ENCODE results near the gene EXD3.
"Not testable (repeated sequence)": the region's sequence is repeated elsewhere in the genome, so short reads cannot be mapped to it uniquely, and the experiment has no call there.

Gene EXD3

GRCh38 chr9:137458194-137459151 lies 35.5 kb upstream of the EXD3 start:
- no peak for DNase-seq

- DNase-seq: no peak
Measured at GRCh38 chr9:137457406-137458193, 34.6 kb upstream of the EXD3 start.

- DNase-seq: no peak
Measured at GRCh38 chr9:137456864-137457405, 34.0 kb upstream of the EXD3 start.

GRCh38 chr9:137456061-137456863 lies 33.3 kb upstream of the EXD3 start:
- no peak for DNase-seq

GRCh38 chr9:137455359-137455991 lies 32.5 kb upstream of the EXD3 start:
- no peak for DNase-seq

GRCh38 chr9:137454597-137455358 lies 31.8 kb upstream of the EXD3 start:
- no peak for DNase-seq

GRCh38 chr9:137454145-137454596 lies 31.2 kb upstream of the EXD3 start:
- no peak for DNase-seq

- no peak for DNase-seq
Measured at GRCh38 chr9:137453643-137454081, 30.7 kb upstream of the EXD3 start.

GRCh38 chr9:137452761-137453642 lies 30.0 kb upstream of the EXD3 start:
- no peak for DNase-seq

GRCh38 chr9:137452006-137452760 lies 29.2 kb upstream of the EXD3 start:
- no peak for DNase-seq

- not testable (repeated sequence) for DNase-seq
Measured at GRCh38 chr9:137451264-137452005, 28.5 kb upstream of the EXD3 start.

- DNase-seq: not testable (repeated sequence)
Measured at GRCh38 chr9:137450539-137451222, 27.7 kb upstream of the EXD3 start.

- DNase-seq: no peak
Measured at GRCh38 chr9:137449931-137450538, 27.1 kb upstream of the EXD3 start.

- no peak for DNase-seq
Measured at GRCh38 chr9:137449081-137449844, 26.3 kb upstream of the EXD3 start.

GRCh38 chr9:137448602-137448962 lies 25.6 kb upstream of the EXD3 start:
- no peak for DNase-seq

GRCh38 chr9:137447722-137448601 lies 25.0 kb upstream of the EXD3 start:
- no peak for DNase-seq

Data from NCI-H187 treated with DMSO at 0.1 percent for 48 hours (cell line).